ENCODE data around the gene PPFIBP1.

PPFIBP1 gene

GRCh38 chr12:27497446-27497845 is 26.6 kb upstream of the PPFIBP1 start:
- Histone ChIP-seq H3K9ac (ENCODE audit: low read length) (no peak overlapping the region), H3K36me3 (ENCODE audit: insufficient read depth, low read length) (no peaks in the 10 kb centered on the region), H3K4me2 (ENCODE audit: low read length) (no peak overlapping the region), H3K27me3 (ENCODE audit: insufficient read depth, low read length) (no peaks in the 10 kb centered on the region), H2AFZ (ENCODE audit: low read length) (no peak overlapping the region), H3K4me1 (ENCODE audit: insufficient read depth, low read length, severe bottlenecking) (no peaks in the 10 kb centered on the region), H3K27ac (ENCODE audit: low read depth, low read length, poor library complexity, severe bottlenecking) (no peak overlapping the region), H3K4me3 (ENCODE audit: low read depth, low read length, poor library complexity, severe bottlenecking) (no peak overlapping the region), H3F3A (ENCODE audit: insufficient read depth, low read length) (no peaks in the 10 kb centered on the region), H3K79me2 (ENCODE audit: insufficient read depth, low read length) (no peaks in the 10 kb centered on the region), H4K20me1 (ENCODE audit: insufficient read depth, low read length) (no peaks in the 10 kb centered on the region), H3K9me3 (ENCODE audit: low read length) (no peaks in the 10 kb centered on the region), H3K9me2 (ENCODE audit: low read depth, low read length) (no peaks in the 10 kb centered on the region)
- no peak for TF ChIP-seq EZH2 (IDR thresholded peaks at IDR 0.05; ENCODE audit: borderline replicate concordance, low read length)
- no peak for TF ChIP-seq CTCF (IDR thresholded peaks at IDR 0.05; ENCODE audit: low read length)

DNA sequence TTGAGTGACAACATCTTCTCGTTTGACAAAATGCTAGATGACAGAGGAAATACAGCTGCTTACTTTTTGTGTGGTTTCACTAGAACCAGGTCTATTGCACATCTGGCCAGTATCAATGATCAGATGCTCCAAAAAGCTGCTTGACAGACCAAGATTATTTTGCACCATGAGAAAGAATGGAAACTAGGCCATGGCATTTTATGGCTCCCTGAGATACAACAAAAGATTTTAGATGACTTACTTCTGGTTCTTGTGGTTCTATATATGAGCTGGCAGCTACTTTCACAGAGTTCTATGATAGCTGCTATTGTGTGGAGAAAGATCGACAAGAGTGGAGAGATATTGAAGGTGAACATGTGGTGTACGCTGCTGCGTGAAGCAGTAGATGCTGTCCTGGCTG is 25.9 kb upstream of the PPFIBP1 start:
- Histone ChIP-seq H3K9me3 (ENCODE audit: low read length) (no peaks in the 10 kb centered on the region), H3K4me1 (ENCODE audit: insufficient read depth, low read length, severe bottlenecking) (no peaks in the 10 kb centered on the region), H3K36me3 (ENCODE audit: insufficient read depth, low read length) (no peaks in the 10 kb centered on the region), H3K79me2 (ENCODE audit: insufficient read depth, low read length) (no peaks in the 10 kb centered on the region), H3F3A (ENCODE audit: insufficient read depth, low read length) (no peaks in the 10 kb centered on the region), H3K27me3 (ENCODE audit: insufficient read depth, low read length) (no peaks in the 10 kb centered on the region), H3K4me2 (ENCODE audit: low read length) (no peak overlapping the region), H4K20me1 (ENCODE audit: insufficient read depth, low read length) (no peaks in the 10 kb centered on the region), H3K4me3 (ENCODE audit: low read depth, low read length, poor library complexity, severe bottlenecking) (no peak overlapping the region), H2AFZ (ENCODE audit: low read length) (no peak overlapping the region), H3K27ac (ENCODE audit: low read depth, low read length, poor library complexity, severe bottlenecking) (no peak overlapping the region), H3K9ac (ENCODE audit: low read length) (no peak overlapping the region), H3K9me2 (ENCODE audit: low read depth, low read length) (no peaks in the 10 kb centered on the region)
- TF ChIP-seq EZH2 (IDR thresholded peaks at IDR 0.05; ENCODE audit: borderline replicate concordance, low read length), result no peak
- TF ChIP-seq CTCF (IDR thresholded peaks at IDR 0.05; ENCODE audit: low read length), result no peak

- no peaks in the 10 kb centered on the region for H4K20me1 ChIP-seq (ENCODE audit: insufficient read depth, low read length)
- H3K4me1 ChIP-seq (ENCODE audit: insufficient read depth, low read length, severe bottlenecking), result no peaks in the 10 kb centered on the region
- H3K9me2 ChIP-seq (ENCODE audit: low read depth, low read length), result no peaks in the 10 kb centered on the region
- no peaks in the 10 kb centered on the region for H3K79me2 ChIP-seq (ENCODE audit: insufficient read depth, low read length)
- H3K9ac ChIP-seq (ENCODE audit: low read length), result no peak overlapping the region
- no peaks in the 10 kb centered on the region for H3K36me3 ChIP-seq (ENCODE audit: insufficient read depth, low read length)
- H3K9me3 ChIP-seq (ENCODE audit: low read length), result no peaks in the 10 kb centered on the region
- TF ChIP-seq EZH2 (IDR thresholded peaks at IDR 0.05; ENCODE audit: borderline replicate concordance, low read length), result no peak
- no peak for TF ChIP-seq CTCF (IDR thresholded peaks at IDR 0.05; ENCODE audit: low read length)
- H3K4me3 ChIP-seq (ENCODE audit: low read depth, low read length, poor library complexity, severe bottlenecking), result no peak overlapping the region
- no peaks in the 10 kb centered on the region for H3F3A ChIP-seq (ENCODE audit: insufficient read depth, low read length)
- H3K27me3 ChIP-seq (ENCODE audit: insufficient read depth, low read length), result no peaks in the 10 kb centered on the region
- H2AFZ ChIP-seq (ENCODE audit: low read length), result no peak overlapping the region
- no peak overlapping the region for H3K4me2 ChIP-seq (ENCODE audit: low read length)
- H3K27ac ChIP-seq (ENCODE audit: low read depth, low read length, poor library complexity, severe bottlenecking), result no peak overlapping the region
Observed at GRCh38 chr12:27498761-27499160, 25.2 kb upstream of the PPFIBP1 start.

Data from OCI-LY1 (cell line).